AG04449 (cell line): ENCODE data around the gene PDE6A.

Experiments
- CTCF ChIA-PET: fragments of 350-600 bp; formaldehyde crosslinking; extraction: SDS; loops from one replicate; lab custom pipeline; 2021; ENCODE audit warnings: antibody characterized with exemption; lab: Yijun Ruan, JAX
- POLR2A ChIA-PET: fragments of 400-600, 350-600 bp; formaldehyde crosslinking; extraction: SDS; loops from one replicate; lab custom pipeline; 2020; ENCODE audit warnings: antibody characterized with exemption, inconsistent platforms; lab: Yijun Ruan, JAX
- DNase-seq: peaks from one replicate; pipeline ENCODE4 v3.0.0-alpha.2; 2010; ENCODE audit warnings: low read depth, low spot score
- H3K4me3 ChIP-seq: 2 replicates; pipeline ENCODE4 v1.5.1; 2011; ENCODE audit warnings: low read depth, mild to moderate bottlenecking, control low read depth, low read length
- CTCF ChIP-seq: IDR thresholded peaks from one replicate; pipeline ENCODE4 v1.5.1; 2011; ENCODE audit warnings: mild to moderate bottlenecking, moderate library complexity, low read length, control low read depth, inconsistent platforms; ENCODE audit not compliant: insufficient read depth; ENCODE audit errors: missing control alignments

Gene PDE6A

DNA sequence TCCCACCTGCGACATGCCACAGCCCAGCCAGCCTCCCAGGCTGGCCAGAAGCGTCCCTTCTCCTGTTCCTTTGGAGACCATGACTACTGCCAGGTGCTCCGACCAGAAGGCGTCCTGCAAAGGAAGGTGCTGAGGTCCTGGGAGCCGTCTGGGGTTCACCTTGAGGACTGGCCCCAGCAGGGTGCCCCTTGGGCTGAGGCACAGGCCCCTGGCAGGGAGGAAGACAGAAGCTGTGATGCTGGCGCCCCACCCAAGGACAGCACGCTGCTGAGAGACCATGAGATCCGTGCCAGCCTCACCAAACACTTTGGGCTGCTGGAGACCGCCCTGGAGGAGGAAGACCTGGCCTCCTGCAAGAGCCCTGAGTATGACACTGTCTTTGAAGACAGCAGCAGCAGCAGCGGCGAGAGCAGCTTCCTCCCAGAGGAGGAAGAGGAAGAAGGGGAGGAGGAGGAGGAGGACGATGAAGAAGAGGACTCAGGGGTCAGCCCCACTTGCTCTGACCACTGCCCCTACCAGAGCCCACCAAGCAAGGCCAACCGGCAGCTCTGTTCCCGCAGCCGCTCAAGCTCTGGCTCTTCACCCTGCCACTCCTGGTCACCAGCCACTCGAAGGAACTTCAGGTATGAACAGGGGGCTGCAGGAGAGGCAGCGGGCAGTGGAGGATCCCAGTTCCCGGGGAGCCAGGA lies 108.0 kb downstream of the PDE6A start:
- ChIA-PET CTCF (interaction anchor here (0.5 to 29.9 kb wide), 24 partner anchors 14 to 695 kb away, joined by 3 to 924 read pairs (median 10); partner anchors contain the start of genes HMGXB3, SLC26A2 and TIGD6), POLR2A (no interaction called here)
- no peak for DNase-seq
- no peak overlapping the region for H3K4me3 ChIP-seq
- no peak for TF ChIP-seq CTCF

DNA sequence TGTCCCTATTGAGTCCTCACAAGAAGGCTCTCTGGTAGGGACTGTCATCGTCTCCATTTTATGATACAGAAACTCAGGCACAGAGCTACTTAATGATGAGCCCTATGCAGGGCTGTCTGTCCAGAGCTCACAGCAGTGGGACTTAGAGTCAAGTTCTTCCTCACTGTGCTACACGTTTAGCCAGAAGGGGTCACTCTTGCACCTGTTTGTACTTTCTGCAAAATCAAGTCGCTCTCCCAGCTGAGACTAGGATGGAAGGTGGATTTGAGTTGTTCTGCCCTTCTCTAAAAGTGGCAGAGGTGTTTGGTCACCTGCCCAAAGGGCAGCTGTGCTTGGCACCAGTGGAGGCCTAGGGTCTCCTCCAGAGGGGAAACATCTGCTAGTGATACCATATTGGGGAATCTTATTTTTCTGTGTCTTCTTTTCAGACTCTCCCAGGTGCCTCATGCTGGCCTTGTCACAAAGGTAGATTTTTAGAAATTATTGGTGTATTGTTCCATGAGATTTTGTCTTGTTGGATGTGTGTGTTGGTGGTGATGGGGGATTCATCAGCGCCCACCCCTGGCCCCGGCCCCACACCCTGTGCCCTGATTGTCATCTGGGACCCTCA lies 110.2 kb downstream of the PDE6A start:
- peak; percentile 78 for TF ChIP-seq CTCF
- DNase-seq: peak; percentile 49
- ChIA-PET POLR2A (no interaction called here), CTCF (interaction anchor here (0.7 to 29.9 kb wide), 64 partner anchors 13 to 616 kb away, joined by 3 to 924 read pairs (median 5); partner anchors contain the start of genes CAMK2A, HMGXB3, SLC26A2 and TIGD6)
- H3K4me3 ChIP-seq: no peak overlapping the region

DNA sequence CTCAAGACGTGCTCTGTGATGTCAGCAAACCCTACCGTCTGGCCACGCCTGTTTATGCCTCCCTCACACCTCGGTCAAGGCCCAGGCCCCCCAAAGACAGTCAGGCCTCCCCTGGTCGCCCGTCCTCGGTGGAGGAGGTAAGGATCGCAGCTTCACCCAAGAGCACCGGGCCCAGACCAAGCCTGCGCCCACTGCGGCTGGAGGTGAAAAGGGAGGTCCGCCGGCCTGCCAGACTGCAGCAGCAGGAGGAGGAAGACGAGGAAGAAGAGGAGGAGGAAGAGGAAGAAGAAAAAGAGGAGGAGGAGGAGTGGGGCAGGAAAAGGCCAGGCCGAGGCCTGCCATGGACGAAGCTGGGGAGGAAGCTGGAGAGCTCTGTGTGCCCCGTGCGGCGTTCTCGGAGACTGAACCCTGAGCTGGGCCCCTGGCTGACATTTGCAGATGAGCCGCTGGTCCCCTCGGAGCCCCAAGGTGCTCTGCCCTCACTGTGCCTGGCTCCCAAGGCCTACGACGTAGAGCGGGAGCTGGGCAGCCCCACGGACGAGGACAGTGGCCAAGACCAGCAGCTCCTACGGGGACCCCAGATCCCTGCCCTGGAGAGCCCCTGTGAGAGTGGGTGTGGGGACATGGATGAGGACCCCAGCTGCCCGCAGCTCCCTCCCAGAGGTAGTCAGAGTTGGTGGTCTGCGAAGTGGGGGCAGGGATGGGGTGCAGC lies 111.3 kb downstream of the PDE6A start:
- CTCF ChIA-PET: interaction anchor here (0.5 to 29.9 kb wide), 41 partner anchors 12 to 603 kb away, joined by 3 to 924 read pairs (median 6); partner anchors contain the start of genes CAMK2A, HMGXB3, SLC26A2 and TIGD6
- H3K4me3 ChIP-seq: no peak overlapping the region
- POLR2A ChIA-PET: no interaction called here
- DNase-seq: no peak
- TF ChIP-seq CTCF: no peak

DNA sequence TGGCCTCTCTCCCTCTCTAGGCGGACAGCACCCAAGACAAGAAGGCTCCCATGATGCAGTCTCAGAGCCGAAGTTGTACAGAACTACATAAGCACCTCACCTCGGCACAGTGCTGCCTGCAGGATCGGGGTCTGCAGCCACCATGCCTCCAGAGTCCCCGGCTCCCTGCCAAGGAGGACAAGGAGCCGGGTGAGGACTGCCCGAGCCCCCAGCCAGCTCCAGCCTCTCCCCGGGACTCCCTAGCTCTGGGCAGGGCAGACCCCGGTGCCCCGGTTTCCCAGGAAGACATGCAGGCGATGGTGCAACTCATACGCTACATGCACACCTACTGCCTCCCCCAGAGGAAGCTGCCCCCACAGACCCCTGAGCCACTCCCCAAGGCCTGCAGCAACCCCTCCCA lies 112.0 kb downstream of the PDE6A start:
- H3K4me3 ChIP-seq: no peak overlapping the region
- CTCF ChIA-PET: interaction anchor here (1.2 to 29.9 kb wide), 13 partner anchors 12 to 604 kb away, joined by 4 to 924 read pairs (median 74); partner anchors contain the start of gene SLC26A2
- TF ChIP-seq CTCF: no peak
- POLR2A ChIA-PET: no interaction called here
- DNase-seq: no peak

- no peak for TF ChIP-seq CTCF
- ChIA-PET CTCF (interaction anchor here (0.7 to 29.9 kb wide), 16 partner anchors 0 to 605 kb away, joined by 3 to 924 read pairs (median 40); partner anchors contain the start of gene SLC26A2), POLR2A (no interaction called here)
- no peak for DNase-seq
- no peak overlapping the region for H3K4me3 ChIP-seq
These were observed 113.1 kb downstream of the PDE6A start for GRCh38 chr5:149831492-149831891.
